GM18858 (cell line): ENCODE data around the gene OR4K1.
"Not testable (repeated sequence)": the region's sequence is repeated elsewhere in the genome, so short reads cannot be mapped to it uniquely, and the experiment has no call there.

Experiments used
- ATAC-seq: cut with Tn5 transposase; IDR thresholded peaks from one replicate; pipeline ENCODE4 v1.9.1; 2021; ENCODE audit not compliant: unreplicated experiment

Gene OR4K1

GRCh38 chr14:19930617-19931016 lies at the start of gene OR4K1:
Gene OR4K1 (plus strand): TSS chr14:19930917. CDS start chr14:19935667, 4,750 bp downstream.
- no peak for ATAC-seq

- no peak for ATAC-seq
These were observed 35.4 kb upstream of the OR4K1 start for GRCh38 chr14:19895282-19895681.

- ATAC-seq, result no peak
These were observed 29.7 kb upstream of the OR4K1 start for GRCh38 chr14:19900999-19901398.

- ATAC-seq, result no peak
These were observed 28.3 kb upstream of the OR4K1 start for GRCh38 chr14:19902409-19902808.

- ATAC-seq, result no peak
These were observed 24.1 kb upstream of the OR4K1 start for GRCh38 chr14:19906665-19907064.

GRCh38 chr14:19911114-19911513 lies 19.6 kb upstream of the OR4K1 start:
- ATAC-seq, result no peak

- no peak for ATAC-seq
These were observed 13.5 kb upstream of the OR4K1 start for GRCh38 chr14:19917243-19917642.

- ATAC-seq, result no peak
These were observed 12.7 kb upstream of the OR4K1 start for GRCh38 chr14:19917955-19918518.

GRCh38 chr14:19918553-19919264 lies 12.0 kb upstream of the OR4K1 start:
- no peak for ATAC-seq

GRCh38 chr14:19920021-19920657 lies 10.6 kb upstream of the OR4K1 start, which contains the start of gene OR4K5:
Gene OR4K5 (plus strand): TSS chr14:19920607. CDS start chr14:19920607, 0 bp downstream.
- ATAC-seq, result no peak

GRCh38 chr14:19941668-19942067 lies 11.0 kb downstream of the OR4K1 start:
- ATAC-seq, result no peak

GRCh38 chr14:19947413-19948090 lies 16.8 kb downstream of the OR4K1 start:
- no peak for ATAC-seq

GRCh38 chr14:19949218-19949617 lies 18.5 kb downstream of the OR4K1 start:
- no peak for ATAC-seq

GRCh38 chr14:19969735-19970134 lies 39.0 kb downstream of the OR4K1 start:
- ATAC-seq, result not testable (repeated sequence)

- ATAC-seq, result no peak
These were observed 44.1 kb downstream of the OR4K1 start for GRCh38 chr14:19974844-19975243.

GRCh38 chr14:19975291-19975690 lies 44.6 kb downstream of the OR4K1 start, which contains the start of gene OR4K15:
Gene OR4K15 (plus strand): TSS chr14:19975591. CDS start chr14:19975591, 0 bp downstream.
- ATAC-seq, result no peak
